DOHH2 (cell line): ENCODE measurements around the gene ZNF592.

ENCODE experiments used
- H3F3A ChIP-seq: fragments of 200-600 bp; sonication (generic), shearing (Covaris generic); 2 replicates; pipeline ENCODE4 v1.6.0; 2016; ENCODE audit warnings: antibody characterized with exemption, mild to moderate bottlenecking; ENCODE audit not compliant: control insufficient read depth, insufficient read depth
- H3K27ac ChIP-seq: fragments of 200-600 bp; sonication (generic); 2 replicates; pipeline ENCODE4 v1.5.1; 2014; ENCODE audit warnings: low read depth, mild to moderate bottlenecking, low read length, moderate library complexity
- H3K27me3 ChIP-seq: fragments of 200-600 bp; sonication (generic); 2 replicates; pipeline ENCODE4 v1.6.1; 2014; ENCODE audit warnings: mild to moderate bottlenecking, low read length, mixed read lengths; ENCODE audit not compliant: control insufficient read depth
- H3K36me3 ChIP-seq: fragments of 200-600 bp; sonication (generic); 2 replicates; pipeline ENCODE4 v1.6.1; 2014; ENCODE audit warnings: mild to moderate bottlenecking, low read length, moderate library complexity, mixed read lengths; ENCODE audit not compliant: control insufficient read depth
- H3K4me1 ChIP-seq: fragments of 200-600 bp; sonication (generic); 2 replicates; pipeline ENCODE4 v1.6.1; 2014; ENCODE audit warnings: mild to moderate bottlenecking, low read length, mixed read lengths; ENCODE audit not compliant: control insufficient read depth
- H3K4me2 ChIP-seq: fragments of 200-600 bp; sonication (generic); 2 replicates; pipeline ENCODE4 v1.6.0; 2014; ENCODE audit warnings: mild to moderate bottlenecking, low read length, moderate library complexity
- H3K4me3 ChIP-seq: fragments of 200-600 bp; sonication (generic); 2 replicates; pipeline ENCODE4 v1.5.1; 2014; ENCODE audit warnings: mild to moderate bottlenecking, low read length, mixed read lengths
- H3K79me2 ChIP-seq: fragments of 200-600 bp; sonication (generic); 2 replicates; pipeline ENCODE4 v1.6.1; 2014; ENCODE audit warnings: mild to moderate bottlenecking, low read length, mixed read lengths; ENCODE audit not compliant: control insufficient read depth
- H3K9me2 ChIP-seq: fragments of 200-600 bp; sonication (generic); replicated peaks from 2 replicates; pipeline ENCODE4 v1.6.1; 2014; ENCODE audit warnings: mild to moderate bottlenecking, low read length, mixed read lengths; ENCODE audit not compliant: control insufficient read depth
- H3K9me3 ChIP-seq: fragments of 200-600 bp; sonication (generic); 2 replicates; pipeline ENCODE4 v1.6.1; 2014; ENCODE audit warnings: antibody characterized with exemption, low read length, mixed read lengths; ENCODE audit not compliant: control insufficient read depth, insufficient read depth
- H4K20me1 ChIP-seq: fragments of 200-600 bp; sonication (generic); 2 replicates; pipeline ENCODE4 v1.6.0; 2014; ENCODE audit warnings: low read depth, mild to moderate bottlenecking, antibody characterized with exemption, low read length, moderate library complexity; ENCODE audit not compliant: control insufficient read depth, insufficient read depth
- CTCF ChIP-seq: fragments of 200-600 bp; sonication (generic); IDR thresholded peaks from one replicate; pipeline ENCODE4 v1.5.1; 2014; ENCODE audit warnings: antibody characterized with exemption, mild to moderate bottlenecking, low read depth, low read length; ENCODE audit not compliant: poor library complexity, severe bottlenecking
- EZH2phosphoT487 ChIP-seq: fragments of 200-600 bp; sonication (generic); IDR thresholded peaks from 2 replicates; pipeline ENCODE4 v1.6.1; 2017; ENCODE audit warnings: borderline replicate concordance, mild to moderate bottlenecking, antibody characterized with exemption, low read length, moderate library complexity, mixed read lengths

The ZNF592 gene

DNA sequence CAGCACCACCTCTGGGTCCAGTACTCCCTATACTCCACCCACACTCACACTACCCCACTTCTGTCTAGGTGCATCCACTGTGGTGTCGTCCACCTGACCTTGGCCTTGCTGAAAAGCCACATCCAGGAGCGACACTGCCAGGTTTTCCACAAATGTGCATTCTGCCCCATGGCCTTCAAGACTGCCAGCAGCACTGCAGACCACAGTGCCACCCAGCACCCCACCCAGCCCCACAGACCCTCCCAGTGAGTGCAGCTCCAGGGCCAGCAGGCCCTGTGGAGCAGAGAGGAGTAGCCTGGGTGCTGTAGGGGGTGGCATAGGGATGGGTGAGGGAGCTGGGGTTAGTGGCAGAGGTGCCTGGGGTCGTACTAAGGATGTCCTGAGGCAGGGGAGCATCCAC is 49.4 kb downstream of the ZNF592 start:
- Histone ChIP-seq H3K79me2 (0 out of 2 replicates have a peak, but pooled peaks cover 3% of the 10 kb centered on the region), H3K4me1 (no peaks in the 10 kb centered on the region), H3K9me3 (no peaks in the 10 kb centered on the region), H4K20me1 (peaks cover 2% of the 10 kb centered on the region; the same call in 1 of the 2 replicates), H3K4me3 (no peak overlapping the region), H3K27ac (no peak overlapping the region), H3K4me2 (no peak overlapping the region), H3K27me3 (no peaks in the 10 kb centered on the region), H3K9me2 (no peaks in the 10 kb centered on the region), H3F3A (no peaks in the 10 kb centered on the region), H3K36me3 (peaks cover 76% of the 10 kb centered on the region)
- no peak for TF ChIP-seq EZH2phosphoT487
- no peak for TF ChIP-seq CTCF

- Histone ChIP-seq H3K36me3 (peaks cover 70% of the 10 kb centered on the region), H3K9me3 (no peaks in the 10 kb centered on the region)
- TF ChIP-seq CTCF: no peak
- no peak for TF ChIP-seq EZH2phosphoT487
Measured at GRCh38 chr15:84798436-84798946, 50.1 kb downstream of the ZNF592 start.

DNA sequence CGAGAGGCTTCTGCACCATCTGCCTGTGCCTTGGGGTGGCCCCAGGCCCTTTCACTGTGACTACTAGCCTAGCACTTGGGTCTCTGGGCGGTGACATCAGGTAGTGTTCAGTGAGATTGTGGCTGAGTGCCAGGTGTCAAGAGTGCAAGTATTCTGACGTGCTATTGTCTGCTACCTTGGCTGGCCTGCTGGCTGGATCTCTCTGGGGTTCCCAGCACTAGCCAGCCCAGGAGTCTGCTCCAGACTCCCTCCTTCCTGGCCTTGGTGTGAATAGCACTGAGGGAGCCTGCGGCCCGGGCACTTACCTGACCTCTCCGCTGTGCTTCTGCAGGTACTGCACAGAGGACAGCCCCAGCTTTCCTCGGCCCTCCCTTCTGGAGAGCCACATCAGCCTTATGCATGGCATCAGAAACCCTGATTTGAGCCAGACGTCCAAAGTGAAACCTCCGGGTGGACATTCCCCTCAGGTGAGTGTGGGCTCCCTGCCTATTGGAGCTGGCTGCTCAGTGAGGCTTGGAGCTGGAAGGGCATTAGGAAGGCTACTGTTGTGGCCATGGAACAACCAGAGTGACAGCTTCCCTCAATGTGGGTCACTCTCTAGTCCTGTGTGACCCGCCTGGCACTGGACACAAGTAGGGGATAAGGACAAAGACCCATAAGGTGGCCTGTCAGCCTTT is 51.3 kb downstream of the ZNF592 start:
- no peak overlapping the region for H3K27ac ChIP-seq
- peaks cover 68% of the 10 kb centered on the region for H3K36me3 ChIP-seq
- no peak overlapping the region for H3K4me3 ChIP-seq
- H3K9me2 ChIP-seq: no peaks in the 10 kb centered on the region
- no peaks in the 10 kb centered on the region for H3K9me3 ChIP-seq
- H4K20me1 ChIP-seq: 0 out of 2 replicates have a peak, but pooled peaks cover 2% of the 10 kb centered on the region
- TF ChIP-seq EZH2phosphoT487 (no peak), CTCF (no peak)
- H3K4me2 ChIP-seq: no peak overlapping the region
- no peaks in the 10 kb centered on the region for H3F3A ChIP-seq
- H3K27me3 ChIP-seq: no peaks in the 10 kb centered on the region
- H3K79me2 ChIP-seq: 0 out of 2 replicates have a peak, but pooled peaks cover 3% of the 10 kb centered on the region
- H3K4me1 ChIP-seq: no peaks in the 10 kb centered on the region

More at GRCh38 chr15:84798436-84798946, 50.1 kb downstream of the ZNF592 start:
- Histone ChIP-seq H3K27me3 (no peaks in the 10 kb centered on the region), H3K4me1 (no peaks in the 10 kb centered on the region), H3K9me2 (no peaks in the 10 kb centered on the region), H3F3A (no peaks in the 10 kb centered on the region), H3K4me2 (no peak overlapping the region), H3K79me2 (0 out of 2 replicates have a peak, but pooled peaks cover 3% of the 10 kb centered on the region), H3K27ac (no peak overlapping the region), H3K4me3 (no peak overlapping the region), H4K20me1 (peaks cover 2% of the 10 kb centered on the region; the same call in 1 of the 2 replicates)
